PC-9 (cell line): Measurements from ENCODE around the gene EPHX1.

Source experiments
- EZH2 ChIP-seq: fragments of 200-600 bp; sonication (generic); IDR thresholded peaks from 2 replicates; pipeline ENCODE4 v1.8.0; 2017; ENCODE audit warnings: antibody characterized with exemption, low read depth
- TF ChIP-seq, protein P1 (sequence below): fragments of 200-600 bp; sonication (generic); conservative IDR thresholded peaks from 2 replicates; pipeline ENCODE4 v1.6.1; 2017; ENCODE audit warnings: mixed run types, antibody characterized with exemption, mild to moderate bottlenecking, moderate library complexity

DNA sequence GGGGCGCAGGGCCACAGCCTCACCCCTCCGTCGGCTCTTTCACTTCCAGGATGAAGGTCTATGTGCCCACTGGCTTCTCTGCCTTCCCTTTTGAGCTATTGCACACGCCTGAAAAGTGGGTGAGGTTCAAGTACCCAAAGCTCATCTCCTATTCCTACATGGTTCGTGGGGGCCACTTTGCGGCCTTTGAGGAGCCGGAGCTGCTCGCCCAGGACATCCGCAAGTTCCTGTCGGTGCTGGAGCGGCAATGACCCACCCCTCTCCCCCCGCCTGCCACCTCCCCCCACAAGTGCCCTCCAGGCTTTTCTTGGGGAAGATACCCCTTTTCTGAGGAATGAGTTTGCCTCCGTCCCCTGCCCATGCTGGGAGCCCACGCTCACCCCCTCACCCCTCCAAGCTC, 35.2 kb downstream of the EPHX1 start:
- TF ChIP-seq, protein P1, sequence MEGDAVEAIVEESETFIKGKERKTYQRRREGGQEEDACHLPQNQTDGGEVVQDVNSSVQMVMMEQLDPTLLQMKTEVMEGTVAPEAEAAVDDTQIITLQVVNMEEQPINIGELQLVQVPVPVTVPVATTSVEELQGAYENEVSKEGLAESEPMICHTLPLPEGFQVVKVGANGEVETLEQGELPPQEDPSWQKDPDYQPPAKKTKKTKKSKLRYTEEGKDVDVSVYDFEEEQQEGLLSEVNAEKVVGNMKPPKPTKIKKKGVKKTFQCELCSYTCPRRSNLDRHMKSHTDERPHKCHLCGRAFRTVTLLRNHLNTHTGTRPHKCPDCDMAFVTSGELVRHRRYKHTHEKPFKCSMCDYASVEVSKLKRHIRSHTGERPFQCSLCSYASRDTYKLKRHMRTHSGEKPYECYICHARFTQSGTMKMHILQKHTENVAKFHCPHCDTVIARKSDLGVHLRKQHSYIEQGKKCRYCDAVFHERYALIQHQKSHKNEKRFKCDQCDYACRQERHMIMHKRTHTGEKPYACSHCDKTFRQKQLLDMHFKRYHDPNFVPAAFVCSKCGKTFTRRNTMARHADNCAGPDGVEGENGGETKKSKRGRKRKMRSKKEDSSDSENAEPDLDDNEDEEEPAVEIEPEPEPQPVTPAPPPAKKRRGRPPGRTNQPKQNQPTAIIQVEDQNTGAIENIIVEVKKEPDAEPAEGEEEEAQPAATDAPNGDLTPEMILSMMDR: no peak
- no peak for TF ChIP-seq EZH2
